Measurements from ENCODE around the gene POLDIP2. TPM values are rescaled to one million over a fixed set of nuclear protein-coding genes. Genes with fewer than 3 reads are reported as not detected.

Gene POLDIP2
- total and polyA plus RNA-seq, 2 of the 13 experiments (the other 11 are each of a cell fraction or from before 2014, with no cell fraction given): 85.9 to 114 TPM

GRCh38 chr17:28318759-28319597, 38.3 kb downstream of the POLDIP2 start, which contains the start of gene TMEM97 (continued):
- TF ChIP-seq E2F5 (CRISPR knock-in tag; conservative IDR thresholded peaks at IDR 0.05): peak; percentile 56; the same call in 1 of the 2 replicates
- TF ChIP-seq ZNF331 (CRISPR knock-in tag; IDR thresholded peaks at IDR 0.05): no peak
- peak in 1 of 2 experiments; percentile 33; a peak in 1 of 4 replicates for TF ChIP-seq REST (IDR thresholded peaks at IDR 0.05; ENCODE audit: borderline replicate concordance in 1 of 2, low read depth in 1 of 2, low read length in 2 of 2)
- peak; percentile 42; the same call in 1 of the 2 replicates for TF ChIP-seq ZNF230 (CRISPR knock-in tag; IDR thresholded peaks at IDR 0.05)
- TF ChIP-seq LCORL (IDR thresholded peaks at IDR 0.05): no peak
- peak; percentile 49 for TF ChIP-seq LCORL (CRISPR knock-in tag; IDR thresholded peaks at IDR 0.05)
- TF ChIP-seq ZBTB38 (CRISPR knock-in tag; IDR thresholded peaks at IDR 0.05): no peak
- TF ChIP-seq, protein P1, sequence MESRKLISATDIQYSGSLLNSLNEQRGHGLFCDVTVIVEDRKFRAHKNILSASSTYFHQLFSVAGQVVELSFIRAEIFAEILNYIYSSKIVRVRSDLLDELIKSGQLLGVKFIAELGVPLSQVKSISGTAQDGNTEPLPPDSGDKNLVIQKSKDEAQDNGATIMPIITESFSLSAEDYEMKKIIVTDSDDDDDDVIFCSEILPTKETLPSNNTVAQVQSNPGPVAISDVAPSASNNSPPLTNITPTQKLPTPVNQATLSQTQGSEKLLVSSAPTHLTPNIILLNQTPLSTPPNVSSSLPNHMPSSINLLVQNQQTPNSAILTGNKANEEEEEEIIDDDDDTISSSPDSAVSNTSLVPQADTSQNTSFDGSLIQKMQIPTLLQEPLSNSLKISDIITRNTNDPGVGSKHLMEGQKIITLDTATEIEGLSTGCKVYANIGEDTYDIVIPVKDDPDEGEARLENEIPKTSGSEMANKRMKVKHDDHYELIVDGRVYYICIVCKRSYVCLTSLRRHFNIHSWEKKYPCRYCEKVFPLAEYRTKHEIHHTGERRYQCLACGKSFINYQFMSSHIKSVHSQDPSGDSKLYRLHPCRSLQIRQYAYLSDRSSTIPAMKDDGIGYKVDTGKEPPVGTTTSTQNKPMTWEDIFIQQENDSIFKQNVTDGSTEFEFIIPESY (CRISPR knock-in tag; IDR thresholded peaks at IDR 0.05): no peak
- TF ChIP-seq PLRG1 (conservative IDR thresholded peaks at IDR 0.05): no peak
- TF ChIP-seq ZNF790 (CRISPR knock-in tag; IDR thresholded peaks at IDR 0.05; ENCODE audit: borderline replicate concordance): 0 out of 2 replicates have a peak, but pooled peaks have one; percentile 46
- peak; percentile 79 for TF ChIP-seq PHF8 (CRISPR knock-in tag; IDR thresholded peaks at IDR 0.05)
- no peak for TF ChIP-seq SIN3B (IDR thresholded peaks at IDR 0.05; ENCODE audit: low read length)
- no peak for TF ChIP-seq ZNF644 (CRISPR knock-in tag; IDR thresholded peaks at IDR 0.05; ENCODE audit: low read depth)
- no peak; the same call in 1 of the 2 replicates for TF ChIP-seq HES4 (CRISPR knock-in tag; IDR thresholded peaks at IDR 0.05; ENCODE audit: borderline replicate concordance)
- TF ChIP-seq KDM2A (CRISPR knock-in tag; IDR thresholded peaks at IDR 0.05; ENCODE audit: borderline replicate concordance, low read depth): peak; percentile 80
- TF ChIP-seq ZNF7 (CRISPR knock-in tag; IDR thresholded peaks at IDR 0.05): no peak
- TF ChIP-seq ZKSCAN5 (CRISPR knock-in tag; IDR thresholded peaks at IDR 0.05): no peak
- TF ChIP-seq ZBTB7B (CRISPR knock-in tag; IDR thresholded peaks at IDR 0.05): no peak; the same call in 1 of the 2 replicates
- peak; percentile 81 for TF ChIP-seq ZSCAN22 (CRISPR knock-in tag; IDR thresholded peaks at IDR 0.05)
- no peak for TF ChIP-seq REL (CRISPR knock-in tag; conservative IDR thresholded peaks at IDR 0.05)
